Body of pancreas (tissue), 4 donors: ENCODE data around the gene STK39.

Source experiments
- CTCF ChIP-seq, 7 experiments: fragments of 450-650 bp in 4 of 7; fragments of 200-600 bp in 3 of 7; sonication (generic) in 3 of 7; IDR thresholded peaks; one replicate each; pipeline ENCODE4 v1.5.1; 2016 to 2019; ENCODE audit warnings: antibody characterized with exemption in 7 of 7
- POLR2A ChIP-seq, 3 donors: fragments of 450-650 bp; IDR thresholded peaks; one replicate each; pipeline ENCODE4 v1.6.1; 2016; ENCODE audit warnings: antibody characterized with exemption in 3 of 3, mild to moderate bottlenecking in 2 of 3

DNA sequence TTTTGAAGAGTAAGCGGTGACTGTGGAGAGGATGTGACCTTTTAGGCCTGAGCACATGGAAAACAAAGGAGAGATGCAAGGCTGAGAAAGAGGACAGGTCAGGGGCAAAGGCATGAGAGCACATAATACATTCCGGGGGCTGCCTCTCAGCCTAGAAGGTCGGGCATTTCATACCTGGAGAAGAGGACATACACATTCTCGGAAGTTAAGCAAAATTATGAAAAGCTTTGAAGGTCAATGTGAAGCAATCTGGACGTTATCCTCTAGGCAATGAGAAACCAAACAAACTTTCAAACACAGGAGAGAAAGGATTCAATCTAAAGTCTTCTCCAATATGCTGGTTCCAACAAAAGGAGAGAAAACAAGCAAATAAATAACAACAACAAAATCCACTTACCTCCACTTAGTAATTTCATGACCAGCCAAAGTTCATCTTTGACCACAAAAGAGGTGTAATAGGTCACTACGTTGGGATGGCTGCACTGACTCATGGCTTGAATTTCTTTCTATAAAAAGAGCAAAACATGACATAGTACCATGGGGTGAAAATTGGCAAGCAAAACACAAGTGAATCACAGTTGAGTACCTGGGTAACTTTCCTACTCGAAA lies 80.4 kb downstream of the STK39 start:
- TF ChIP-seq CTCF (IDR thresholded peaks at IDR 0.05), result no peak
- TF ChIP-seq POLR2A (IDR thresholded peaks at IDR 0.05), result no peak
